T-helper 2 cell treated with Interferon-gamma antibody and Interleukin-4, amounts not matched to agents 5 μg/mL and 100 μg/mL, for 36 hours (primary cell): ENCODE data around the gene APPL2.

ENCODE experiments used
- DNase-seq: peaks from one replicate; pipeline ENCODE4 v3.0.0; 2021; ENCODE audit warnings: low spot score
- H3K27ac Mint-ChIP-seq: one replicate; pipeline ENCODE4 v1.8.0; 2021; ENCODE audit warnings: mild to moderate bottlenecking, mixed read lengths
- H3K27me3 Mint-ChIP-seq: one replicate; pipeline ENCODE4 v1.8.0; 2021; ENCODE audit warnings: low read depth, mixed read lengths
- H3K36me3 Mint-ChIP-seq: one replicate; pipeline ENCODE4 v1.8.0; 2021; ENCODE audit warnings: low read depth, mixed read lengths
- H3K4me1 Mint-ChIP-seq: one replicate; pipeline ENCODE4 v1.8.0; 2021; ENCODE audit warnings: low read depth, mixed read lengths
- H3K4me3 Mint-ChIP-seq: one replicate; pipeline ENCODE4 v1.8.0; 2022; ENCODE audit warnings: mild to moderate bottlenecking, moderate library complexity, mixed read lengths
- H3K9me3 Mint-ChIP-seq: one replicate; pipeline ENCODE4 v1.8.0; 2021; ENCODE audit warnings: mixed read lengths

Gene APPL2

GRCh38 chr12:105141320-105141922 is 94.6 kb downstream of the APPL2 start:
- Mint-ChIP-seq H3K4me3 (no peak overlapping the region), H3K36me3 (peaks cover 45% of the 10 kb centered on the region), H3K27me3 (no peaks in the 10 kb centered on the region), H3K27ac (no peak overlapping the region), H3K9me3 (no peaks in the 10 kb centered on the region), H3K4me1 (peaks cover 3% of the 10 kb centered on the region)
- DNase-seq: no peak

GRCh38 chr12:105138248-105138647 is 97.7 kb downstream of the APPL2 start:
- H3K36me3 Mint-ChIP-seq: peaks cover 59% of the 10 kb centered on the region
- DNase-seq: no peak
- H3K27ac Mint-ChIP-seq: no peak overlapping the region
- H3K9me3 Mint-ChIP-seq: no peaks in the 10 kb centered on the region
- H3K4me1 Mint-ChIP-seq: peaks cover 7% of the 10 kb centered on the region
- H3K27me3 Mint-ChIP-seq: no peaks in the 10 kb centered on the region
- H3K4me3 Mint-ChIP-seq: no peak overlapping the region
